Thoracic aorta (tissue), 2 donors: ENCODE results near the gene SCNN1B. TPM values are rescaled to one million over a fixed set of nuclear protein-coding genes. Genes with fewer than 3 reads are reported as not detected.

Experiments used
- ATAC-seq: fragments of 150-250 bp; one replicate; pipeline ENCODE4 v1.8.0; 2017; ENCODE audit warnings: low read depth; ENCODE audit not compliant: insufficient number of reproducible peaks, low FRiP score
- DNase-seq: peaks from one replicate; pipeline ENCODE4 v3.0.0-alpha.2; 2020; ENCODE audit warnings: low spot score
- H3K27ac ChIP-seq, 2 donors: fragments of 200-600 bp; sonication (generic); 1 replicate in 1 of 2; 2 replicates in 1 of 2; pipeline ENCODE4 v1.5.1; 2016; ENCODE audit warnings: mild to moderate bottlenecking in 2 of 2, moderate library complexity in 2 of 2
- H3K27me3 ChIP-seq: fragments of 200-600 bp; sonication (generic); replicated peaks from 2 replicates; pipeline ENCODE4 v1.6.0; 2016; ENCODE audit warnings: mild to moderate bottlenecking; ENCODE audit not compliant: insufficient read depth
- H3K36me3 ChIP-seq: fragments of 200-600 bp; sonication (generic); one replicate; pipeline ENCODE4 v1.5.1; 2016
- H3K4me1 ChIP-seq, 2 donors: fragments of 200-600 bp; sonication (generic); 1 replicate in 1 of 2; 2 replicates in 1 of 2; pipeline versions ENCODE4 v1.5.1 to v1.6.0; 2016; ENCODE audit warnings: low read depth in 2 of 2, mild to moderate bottlenecking in 1 of 2; ENCODE audit not compliant: control insufficient read depth in 1 of 2
- H3K4me3 ChIP-seq: fragments of 200-600 bp; sonication (generic); 2 replicates; pipeline ENCODE4 v1.5.1; 2016; ENCODE audit warnings: mild to moderate bottlenecking
- H3K9me3 ChIP-seq: fragments of 200-600 bp; sonication (generic); 2 replicates; pipeline ENCODE4 v1.5.1; 2016
- CTCF ChIP-seq: fragments of 200-600 bp; sonication (generic); IDR thresholded peaks from one replicate; pipeline ENCODE4 v1.5.1; 2019; ENCODE audit warnings: antibody characterized with exemption
- total RNA-seq, 2 donors: library from RNA; depleted of rRNA; stranded (reverse); fragments of >200 nt; gene quantifications; one replicate each; pipeline versions ENCODE4 v1.1.0 to v1.2.3, GENCODE V29; 2016

SCNN1B gene
- total RNA-seq, 2 donors from 2014 or later: 1.1 TPM; not detected in 1

GRCh38 chr16:23353440-23353839 is 51.3 kb downstream of the SCNN1B start:
- no peak for DNase-seq
- H3K27ac ChIP-seq: no peak overlapping the region
- TF ChIP-seq CTCF: no peak
- no peaks in the 10 kb centered on the region for H3K27me3 ChIP-seq
- no peaks in the 10 kb centered on the region for H3K4me1 ChIP-seq
- H3K36me3 ChIP-seq: no peaks in the 10 kb centered on the region
- no peak overlapping the region for H3K4me3 ChIP-seq
- no peak for ATAC-seq
- H3K9me3 ChIP-seq: no peaks in the 10 kb centered on the region

DNA sequence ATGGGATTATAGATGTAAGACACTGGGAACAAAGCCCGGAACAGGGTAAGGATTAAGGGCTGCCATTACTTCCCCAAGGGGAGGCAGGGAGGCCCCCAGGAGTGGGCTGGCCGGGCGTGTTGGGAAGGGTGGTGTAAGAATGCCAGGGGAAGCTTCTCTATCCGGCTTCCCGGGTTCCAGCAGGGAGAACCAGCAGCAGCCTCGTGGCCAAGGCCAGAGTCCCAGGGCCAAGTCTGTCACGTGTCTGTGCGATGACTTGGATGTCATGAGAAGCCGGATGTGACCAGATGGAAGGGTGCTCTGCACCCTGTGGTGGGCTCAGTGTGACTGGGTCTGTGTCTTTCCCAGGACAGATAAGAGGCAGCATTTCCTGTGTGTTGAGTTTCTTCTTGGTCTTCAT is 52.1 kb downstream of the SCNN1B start:
- TF ChIP-seq CTCF: no peak
- H3K27me3 ChIP-seq: no peaks in the 10 kb centered on the region
- no peaks in the 10 kb centered on the region for H3K36me3 ChIP-seq
- no peak overlapping the region for H3K4me3 ChIP-seq
- no peaks in the 10 kb centered on the region for H3K4me1 ChIP-seq
- DNase-seq (no peak), ATAC-seq (no peak)
- no peak overlapping the region for H3K27ac ChIP-seq
- no peaks in the 10 kb centered on the region for H3K9me3 ChIP-seq

GRCh38 chr16:23355106-23355670 is 53.1 kb downstream of the SCNN1B start:
- ATAC-seq (no peak), DNase-seq (no peak)
- no peak overlapping the region for H3K27ac ChIP-seq
- no peaks in the 10 kb centered on the region for H3K36me3 ChIP-seq
- H3K27me3 ChIP-seq: no peaks in the 10 kb centered on the region
- H3K4me3 ChIP-seq: no peak overlapping the region
- no peak for TF ChIP-seq CTCF
- H3K4me1 ChIP-seq: no peaks in the 10 kb centered on the region
- no peaks in the 10 kb centered on the region for H3K9me3 ChIP-seq

DNA sequence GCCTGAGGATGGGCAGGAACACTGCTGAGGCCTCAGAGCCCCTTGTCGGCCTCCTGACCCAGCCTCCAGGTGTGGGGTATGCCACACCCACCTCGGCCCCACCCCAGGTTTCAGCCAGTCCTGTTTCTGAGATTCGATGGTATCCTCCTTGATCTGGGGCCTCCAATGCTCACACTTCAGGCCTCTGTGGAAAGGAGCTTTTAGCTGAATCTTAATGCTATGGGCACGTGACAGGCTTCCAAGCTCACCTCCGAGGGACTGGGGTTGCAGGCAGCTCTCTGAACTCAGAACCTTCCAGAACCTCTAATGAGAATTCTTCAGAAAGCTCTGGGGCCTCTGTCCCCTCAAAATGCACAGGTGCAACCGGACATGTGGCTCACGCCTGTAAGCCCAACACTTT is 54.8 kb downstream of the SCNN1B start:
- DNase-seq (no peak), ATAC-seq (no peak)
- no peaks in the 10 kb centered on the region for H3K9me3 ChIP-seq
- H3K36me3 ChIP-seq: no peaks in the 10 kb centered on the region
- no peak overlapping the region for H3K27ac ChIP-seq
- H3K4me1 ChIP-seq: no peaks in the 10 kb centered on the region
- H3K4me3 ChIP-seq: no peak overlapping the region
- no peak for TF ChIP-seq CTCF
- H3K27me3 ChIP-seq: no peaks in the 10 kb centered on the region

DNA sequence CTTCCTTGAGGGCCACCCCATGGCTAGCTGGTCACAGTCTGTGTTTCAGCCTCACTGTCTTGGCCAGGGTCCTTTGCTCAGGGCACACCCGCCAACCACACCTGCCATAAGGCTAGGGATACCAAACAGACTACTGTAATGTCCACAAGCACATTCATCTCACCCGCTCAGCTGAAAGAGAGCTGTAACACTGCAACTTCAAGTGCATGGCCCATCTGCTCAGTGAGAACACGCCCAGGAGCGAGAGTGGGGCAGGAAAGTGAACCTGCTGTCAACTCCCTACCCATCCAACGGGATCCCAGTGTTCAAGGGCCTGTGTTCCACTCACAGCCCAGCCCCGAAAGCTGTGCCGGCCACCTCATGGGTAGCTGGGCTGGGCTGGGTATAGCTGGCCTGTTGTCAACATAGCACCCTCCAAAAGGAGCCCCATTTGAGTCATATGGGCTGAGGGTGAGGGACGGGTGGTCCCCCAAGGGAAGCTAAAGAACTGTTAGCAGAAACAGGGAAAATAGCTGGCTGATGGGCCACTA is 55.7 kb downstream of the SCNN1B start:
- no peak overlapping the region for H3K4me3 ChIP-seq
- H3K27me3 ChIP-seq: no peaks in the 10 kb centered on the region
- no peak overlapping the region for H3K27ac ChIP-seq
- H3K4me1 ChIP-seq: no peaks in the 10 kb centered on the region
- DNase-seq (no peak), ATAC-seq (no peak)
- H3K36me3 ChIP-seq: no peaks in the 10 kb centered on the region
- TF ChIP-seq CTCF: no peak
- H3K9me3 ChIP-seq: no peaks in the 10 kb centered on the region
